Osteocyte (in vitro differentiated cells): ENCODE measurements around the gene ANKDD1B. TPM values are rescaled to one million over a fixed set of nuclear protein-coding genes. Genes with fewer than 3 reads are reported as not detected.

ENCODE experiments used
- DNase-seq: peaks from one replicate; pipeline ENCODE4 v3.0.0; 2021; ENCODE audit warnings: mixed read lengths; ENCODE audit not compliant: unreplicated experiment; ENCODE audit errors: extremely low spot score
- H3K27ac Mint-ChIP-seq: one replicate; pipeline ENCODE4 v1.8.0; 2021; ENCODE audit warnings: mild to moderate bottlenecking, mixed read lengths; ENCODE audit not compliant: unreplicated experiment
- H3K27me3 Mint-ChIP-seq: one replicate; pipeline ENCODE4 v1.8.0; 2021; ENCODE audit warnings: mixed read lengths; ENCODE audit not compliant: unreplicated experiment
- H3K36me3 Mint-ChIP-seq: one replicate; pipeline ENCODE4 v1.8.0; 2021; ENCODE audit warnings: mixed read lengths; ENCODE audit not compliant: unreplicated experiment
- H3K4me1 Mint-ChIP-seq: one replicate; pipeline ENCODE4 v1.8.0; 2021; ENCODE audit warnings: mixed read lengths; ENCODE audit not compliant: unreplicated experiment
- H3K4me3 Mint-ChIP-seq: one replicate; pipeline ENCODE4 v1.8.0; 2021; ENCODE audit warnings: mild to moderate bottlenecking, moderate library complexity, mixed read lengths; ENCODE audit not compliant: unreplicated experiment
- H3K9me3 Mint-ChIP-seq: one replicate; pipeline ENCODE4 v1.8.0; 2021; ENCODE audit warnings: mixed read lengths; ENCODE audit not compliant: unreplicated experiment
- total RNA-seq: library from RNA; stranded (reverse); gene quantifications from 2 replicates; pipeline ENCODE4 v1.2.1, GENCODE V29; 2021
- TF ChIP-seq, protein P1 (sequence below): fragments of 200-600 bp; sonication (generic); IDR thresholded peaks from 2 replicates; pipeline ENCODE4 v1.5.0; 2021; ENCODE audit warnings: antibody characterized with exemption, mild to moderate bottlenecking, moderate library complexity

ANKDD1B gene
- total RNA-seq, 1 donor from 2014 or later = 0.67 TPM

DNA sequence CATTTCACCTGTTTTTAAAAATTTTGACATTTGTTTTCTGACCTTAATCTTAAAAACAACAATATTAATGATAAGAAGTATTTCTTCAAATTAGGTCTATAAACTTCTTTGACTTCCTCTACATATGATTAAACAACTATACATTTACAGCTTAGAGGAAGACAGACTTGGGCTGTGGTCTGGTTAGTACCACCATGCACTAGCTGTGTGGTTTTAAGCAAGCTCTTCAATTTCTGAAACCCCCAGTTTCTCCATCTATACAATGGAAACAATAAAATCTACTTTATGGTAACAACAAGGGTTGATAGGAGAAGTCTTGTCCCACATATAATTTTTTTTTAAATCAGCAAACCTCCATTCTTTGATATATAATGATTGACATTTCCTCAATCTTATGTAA lies 15.7 kb downstream of the ANKDD1B start:
- TF ChIP-seq, protein P1, sequence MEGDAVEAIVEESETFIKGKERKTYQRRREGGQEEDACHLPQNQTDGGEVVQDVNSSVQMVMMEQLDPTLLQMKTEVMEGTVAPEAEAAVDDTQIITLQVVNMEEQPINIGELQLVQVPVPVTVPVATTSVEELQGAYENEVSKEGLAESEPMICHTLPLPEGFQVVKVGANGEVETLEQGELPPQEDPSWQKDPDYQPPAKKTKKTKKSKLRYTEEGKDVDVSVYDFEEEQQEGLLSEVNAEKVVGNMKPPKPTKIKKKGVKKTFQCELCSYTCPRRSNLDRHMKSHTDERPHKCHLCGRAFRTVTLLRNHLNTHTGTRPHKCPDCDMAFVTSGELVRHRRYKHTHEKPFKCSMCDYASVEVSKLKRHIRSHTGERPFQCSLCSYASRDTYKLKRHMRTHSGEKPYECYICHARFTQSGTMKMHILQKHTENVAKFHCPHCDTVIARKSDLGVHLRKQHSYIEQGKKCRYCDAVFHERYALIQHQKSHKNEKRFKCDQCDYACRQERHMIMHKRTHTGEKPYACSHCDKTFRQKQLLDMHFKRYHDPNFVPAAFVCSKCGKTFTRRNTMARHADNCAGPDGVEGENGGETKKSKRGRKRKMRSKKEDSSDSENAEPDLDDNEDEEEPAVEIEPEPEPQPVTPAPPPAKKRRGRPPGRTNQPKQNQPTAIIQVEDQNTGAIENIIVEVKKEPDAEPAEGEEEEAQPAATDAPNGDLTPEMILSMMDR = no peak
- H3K4me1 Mint-ChIP-seq = peaks cover 7% of the 10 kb centered on the region
- H3K27ac Mint-ChIP-seq = no peak overlapping the region
- no peaks in the 10 kb centered on the region for H3K27me3 Mint-ChIP-seq
- DNase-seq = no peak
- no peak overlapping the region for H3K4me3 Mint-ChIP-seq
- H3K36me3 Mint-ChIP-seq = no peaks in the 10 kb centered on the region
- H3K9me3 Mint-ChIP-seq = no peaks in the 10 kb centered on the region

DNA sequence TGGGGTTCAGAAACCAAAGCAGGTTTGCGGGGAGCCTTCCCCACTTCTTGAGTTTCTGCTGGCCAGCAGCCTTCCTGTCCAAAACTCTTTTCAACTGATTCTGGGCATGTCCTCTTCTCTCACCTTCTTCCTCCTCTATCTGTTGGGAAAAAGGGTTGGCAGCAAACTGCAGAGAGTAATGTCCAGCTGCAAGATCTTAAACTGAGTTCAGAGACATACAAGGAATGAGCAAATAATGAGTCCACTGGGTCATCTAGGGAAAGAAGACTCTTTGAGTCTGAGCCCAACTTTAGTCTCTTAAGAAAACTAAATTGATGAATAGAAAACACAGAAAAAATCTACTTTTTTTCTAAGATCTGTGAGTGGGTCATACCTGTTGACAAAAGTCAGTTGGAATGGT lies 16.5 kb downstream of the ANKDD1B start:
- H3K4me3 Mint-ChIP-seq = no peak overlapping the region
- no peaks in the 10 kb centered on the region for H3K9me3 Mint-ChIP-seq
- H3K27me3 Mint-ChIP-seq = no peaks in the 10 kb centered on the region
- peaks cover 7% of the 10 kb centered on the region for H3K4me1 Mint-ChIP-seq
- H3K36me3 Mint-ChIP-seq = no peaks in the 10 kb centered on the region
- TF ChIP-seq, protein P1 = no peak
- no peak overlapping the region for H3K27ac Mint-ChIP-seq
- DNase-seq = no peak

DNA sequence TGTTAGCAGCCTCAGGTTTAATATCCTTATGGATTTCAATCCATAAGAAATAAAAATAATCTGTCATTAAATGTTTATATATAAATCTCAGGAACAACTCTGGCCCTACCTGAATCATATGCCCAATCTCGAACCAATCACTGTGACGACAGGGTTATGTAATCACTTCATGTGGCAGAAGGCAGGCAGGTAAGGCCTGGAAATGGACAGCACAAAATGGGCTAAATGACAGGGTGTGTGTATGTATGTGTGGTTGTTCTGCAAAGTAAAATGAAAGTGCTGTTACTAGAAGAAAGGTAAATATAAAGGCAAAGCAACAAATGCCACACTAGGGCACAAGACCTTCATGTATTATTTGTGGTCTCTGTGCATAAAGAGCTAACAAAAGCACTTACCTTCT lies 19.6 kb downstream of the ANKDD1B start:
- Mint-ChIP-seq H3K27me3 (no peaks in the 10 kb centered on the region), H3K36me3 (no peaks in the 10 kb centered on the region), H3K27ac (no peak overlapping the region), H3K4me3 (no peak overlapping the region), H3K9me3 (peaks cover 11% of the 10 kb centered on the region), H3K4me1 (no peaks in the 10 kb centered on the region)
- TF ChIP-seq, protein P1 = no peak
- no peak for DNase-seq

- Mint-ChIP-seq H3K4me3 (no peak overlapping the region), H3K36me3 (no peaks in the 10 kb centered on the region), H3K27me3 (no peaks in the 10 kb centered on the region), H3K4me1 (no peaks in the 10 kb centered on the region), H3K27ac (no peak overlapping the region), H3K9me3 (peaks cover 11% of the 10 kb centered on the region)
- TF ChIP-seq, protein P1 = no peak
- DNase-seq = no peak
Observed at GRCh38 chr5:75632321-75632720, 21.1 kb downstream of the ANKDD1B start.

DNA sequence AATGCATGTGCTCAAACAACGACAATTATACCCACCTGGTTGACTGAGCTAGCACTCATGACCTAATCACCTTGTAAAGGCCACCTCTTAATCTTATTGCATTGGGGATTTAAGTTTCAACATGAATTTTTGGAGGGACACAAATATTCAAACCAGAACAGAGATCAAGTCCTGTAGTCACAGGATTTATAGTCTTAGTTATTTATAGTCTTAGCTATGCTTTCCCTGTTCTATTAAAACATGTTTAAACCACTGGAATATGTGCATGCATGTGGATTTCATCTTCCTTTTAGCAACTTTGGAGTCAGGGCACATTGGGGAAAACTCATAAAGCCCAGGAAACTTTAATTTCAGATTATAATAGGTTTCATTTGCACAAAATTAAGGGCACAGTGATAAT lies 26.7 kb downstream of the ANKDD1B start:
- H3K4me3 Mint-ChIP-seq = no peak overlapping the region
- H3K9me3 Mint-ChIP-seq = peaks cover 11% of the 10 kb centered on the region
- no peaks in the 10 kb centered on the region for H3K36me3 Mint-ChIP-seq
- DNase-seq = no peak
- H3K4me1 Mint-ChIP-seq = no peaks in the 10 kb centered on the region
- TF ChIP-seq, protein P1 = no peak
- H3K27ac Mint-ChIP-seq = no peak overlapping the region
- no peaks in the 10 kb centered on the region for H3K27me3 Mint-ChIP-seq
